GM12878 (cell line): ENCODE results near the gene RAB10. TPM values are rescaled to one million over a fixed set of nuclear protein-coding genes. Genes with fewer than 3 reads are reported as not detected.

Experiments
- ATAC-seq: fragments of 200-7000 bp; cut with Tn5 transposase; 3 replicates; pipeline ENCODE4 v1.9.1; 2020; ENCODE audit warnings: mild to moderate bottlenecking, moderate library complexity
- BruUV-seq: library from RNA; stranded (reverse); fragments of 400-500 nt; replicated peaks from 2 replicates; lab custom pipeline; 2021; lab: Mats Ljungman, UMichigan
- CTCF ChIA-PET: fragments of 300-600 bp; sonication (Branson Sonifier 250); formaldehyde crosslinking; extraction: SDS; loops from one replicate; lab custom pipeline; 2021; ENCODE audit warnings: inconsistent platforms; lab: Yijun Ruan, JAX
- POLR2A ChIA-PET: fragments of 350-600 bp; formaldehyde crosslinking; extraction: SDS; loops from one replicate; lab custom pipeline; 2021; ENCODE audit warnings: inconsistent platforms; lab: Charles Lee
- RAD21 ChIA-PET: fragments of 300-600 bp; sonication (Branson Sonifier 250); formaldehyde crosslinking; loops from one replicate; lab custom pipeline; 2023; ENCODE audit warnings: antibody characterized with exemption; ENCODE audit not compliant: unreplicated experiment; lab: Charles Lee
- SMC1A ChIA-PET: fragments of 300-600 bp; sonication (Branson Sonifier 250); formaldehyde crosslinking; loops from one replicate; lab custom pipeline; 2023; ENCODE audit not compliant: unreplicated experiment, uncharacterized antibody; lab: Charles Lee
- DNase-seq: peaks from one replicate; pipeline ENCODE4 v3.0.0-alpha.2; 2011; ENCODE audit warnings: low read depth, low spot score
- FAIRE-seq: peaks from 3 replicates; lab custom pipeline; 2011; peaks lifted over from hg19 to GRCh38; lab: Jason Lieb, UNC
- H2AFZ ChIP-seq: 2 replicates; pipeline ENCODE4 v1.6.0; 2011; ENCODE audit warnings: low read depth, low read length, control low read depth; ENCODE audit not compliant: control insufficient read depth
- H3K27ac ChIP-seq: 2 replicates; pipeline ENCODE4 v1.5.1; 2011; ENCODE audit warnings: control low read depth; ENCODE audit not compliant: control insufficient read depth, insufficient read depth
- H3K27me3 ChIP-seq, 2 experiments: replicated peaks in 1 of 2; 2 replicates each; pipeline versions ENCODE4 v1.6.0 to v1.6.1; 2011; ENCODE audit warnings: low read length in 1 of 2; ENCODE audit not compliant: control insufficient read depth in 2 of 2, insufficient read depth in 2 of 2
- H3K36me3 ChIP-seq, 2 experiments: 2 replicates each; pipeline ENCODE4 v1.5.1; 2011; ENCODE audit warnings: low read length in 1 of 2; ENCODE audit not compliant: control insufficient read depth in 2 of 2, insufficient read depth in 2 of 2
- H3K4me1 ChIP-seq: 2 replicates; pipeline ENCODE4 v1.6.1; 2011; ENCODE audit warnings: mild to moderate bottlenecking, low read length, moderate library complexity, mixed read lengths; ENCODE audit not compliant: control insufficient read depth, insufficient read depth
- H3K4me2 ChIP-seq: 2 replicates; pipeline ENCODE4 v1.6.0; 2011; ENCODE audit warnings: control low read depth; ENCODE audit not compliant: control insufficient read depth, insufficient read depth
- H3K4me3 ChIP-seq: fragments of 200-600 bp; sonication (generic); 2 replicates; pipeline ENCODE4 v1.5.1; 2016
- H3K79me2 ChIP-seq: 2 replicates; pipeline ENCODE4 v1.6.0; 2011; ENCODE audit warnings: low read length; ENCODE audit not compliant: control insufficient read depth, insufficient read depth
- H3K9ac ChIP-seq: 2 replicates; pipeline ENCODE4 v1.8.0; 2011; ENCODE audit warnings: low read length, control low read depth, mixed read lengths; ENCODE audit not compliant: control insufficient read depth, insufficient read depth
- H3K9me3 ChIP-seq: replicated peaks from 3 replicates; pipeline ENCODE4 v1.5.1; 2011; ENCODE audit warnings: mild to moderate bottlenecking, low read length; ENCODE audit not compliant: control insufficient read depth, insufficient read depth
- H4K20me1 ChIP-seq: 2 replicates; pipeline ENCODE4 v1.6.0; 2011; ENCODE audit not compliant: control insufficient read depth, insufficient read depth
- ATF2 ChIP-seq: IDR thresholded peaks from 2 replicates; pipeline ENCODE4 v1.6.1; 2012; ENCODE audit warnings: low read length, inconsistent platforms
- ATF7 ChIP-seq: fragments of 450-650 bp; IDR thresholded peaks from 2 replicates; pipeline ENCODE4 v1.6.1; 2016; ENCODE audit warnings: low read depth, mild to moderate bottlenecking
- BCL11A ChIP-seq: IDR thresholded peaks from 2 replicates; pipeline ENCODE4 v1.6.1; 2011; ENCODE audit warnings: low read depth, low read length
- CEBPZ ChIP-seq: fragments of 150-350 bp; IDR thresholded peaks from 2 replicates; pipeline ENCODE4 v1.6.1; 2016; ENCODE audit warnings: low read depth, low read length
- EGR1 ChIP-seq, 2 experiments: IDR thresholded peaks; 1 replicate in 1 of 2; 2 replicates in 1 of 2; pipeline ENCODE4 v1.6.1; 2011 to 2012; ENCODE audit warnings: low read depth in 2 of 2, low read length in 2 of 2, borderline replicate concordance in 1 of 2, mild to moderate bottlenecking in 1 of 2, moderate library complexity in 1 of 2
- GABPA ChIP-seq: IDR thresholded peaks from 2 replicates; pipeline ENCODE4 v1.6.1; 2014; ENCODE audit warnings: antibody characterized with exemption, low read depth, mild to moderate bottlenecking, inconsistent platforms
- IKZF2 ChIP-seq, 2 experiments: fragments of 450-650 bp; IDR thresholded peaks; 2 replicates each; pipeline ENCODE4 v1.6.1; 2017; ENCODE audit warnings: mild to moderate bottlenecking in 2 of 2, moderate library complexity in 2 of 2
- MTA2 ChIP-seq: fragments of 450-650 bp; IDR thresholded peaks from 2 replicates; pipeline ENCODE4 v1.6.1; 2016; ENCODE audit warnings: low read depth, mild to moderate bottlenecking, moderate library complexity
- PAX5 ChIP-seq: IDR thresholded peaks from 2 replicates; pipeline ENCODE4 v1.6.1; 2011; ENCODE audit warnings: low read depth, low read length, borderline replicate concordance
- POU2F2 ChIP-seq: IDR thresholded peaks from 3 replicates; pipeline ENCODE4 v1.6.1; 2011; ENCODE audit warnings: low read depth, mild to moderate bottlenecking, low read length, borderline replicate concordance
- RAD51 ChIP-seq: fragments of 450-650 bp; IDR thresholded peaks from 2 replicates; pipeline ENCODE4 v1.6.1; 2016; ENCODE audit warnings: moderate library complexity, mild to moderate bottlenecking, inconsistent platforms
- RELA ChIP-seq: fragments of 450-650 bp; IDR thresholded peaks from 2 replicates; pipeline ENCODE4 v1.8.0; 2014; ENCODE audit warnings: borderline replicate concordance; ENCODE audit not compliant: partially characterized antibody
- RFX5 ChIP-seq: IDR thresholded peaks from 2 replicates; pipeline ENCODE4 v1.6.1; 2011; ENCODE audit warnings: low read depth, low read length, improper control_type of control experiment
- TCF3 ChIP-seq: IDR thresholded peaks from 2 replicates; pipeline ENCODE4 v1.6.1; 2012; ENCODE audit warnings: low read depth, mild to moderate bottlenecking, low read length, borderline replicate concordance; ENCODE audit not compliant: insufficient read depth
- ZNF622 ChIP-seq: fragments of 450-650 bp; IDR thresholded peaks from 2 replicates; pipeline ENCODE4 v1.6.1; 2017; ENCODE audit warnings: mild to moderate bottlenecking, inconsistent platforms
- whole genome bisulfite sequencing: methylation state at CpG from one replicate; pipeline ENCODE4 v1.1.6; 2016; ENCODE audit warnings: low lambda C conversion rate; ENCODE audit not compliant: insufficient replicate concordance, insufficient coverage; ENCODE audit errors: missing lambda C conversion rate; 5-methylcytosine and 5-hydroxymethylcytosine counted together
- in situ Hi-C: fragments of 300-500 bp; cut with MboI; formaldehyde crosslinking; loops from 9 replicates; pipeline ENCODE4 v1.14.3; 2018; ENCODE audit warnings: mixed read lengths
- intact Hi-C: fragments of 100-400 bp; cut with micrococcal nuclease; formaldehyde crosslinking; loops from one replicate; pipeline ENCODE4 v1.14.2; 2022; ENCODE audit not compliant: unreplicated experiment
- polyA plus RNA-seq, 11 experiments: library from polyadenylated mRNA; depleted of rRNA in 4 of 11; unstranded in 6 of 11; stranded (reverse) in 5 of 11; fragments of >200 nt; fragmentation: Nextera tagmentation in 4 of 11; fragmentation: Illumina TruSeq in 1 of 11; extraction: Ambion mirVana in 4 of 11; extraction: Trizol in 1 of 11; gene quantifications; 1 replicate in 1 of 11; 2 replicates in 10 of 11; pipeline versions ENCODE4 v1.2.1 to v1.2.3, GENCODE V29; 2011 to 2016; ENCODE audit warnings: inconsistent platforms in 2 of 11, missing spikeins in 2 of 11, low read depth in 1 of 11
- total RNA-seq, 4 experiments: library from RNA; depleted of rRNA in 3 of 4; stranded (reverse); fragments of >200 nt in 3 of 4; fragmentation: Illumina TruSeq in 1 of 4; extraction: Trizol in 1 of 4; gene quantifications; 2 replicates each; pipeline versions ENCODE4 v1.2.1 to v1.2.3, GENCODE V29; 2013 to 2021

Gene RAB10
- total and polyA plus RNA-seq, 10 of the 15 experiments (the other 5 are each of a cell fraction or from before 2014, with no cell fraction given), result 13.3 to 109 (median 82.0) TPM

GRCh38 chr2:26119521-26119920, 85.6 kb downstream of the RAB10 start:
- no peak for ATAC-seq
- Histone ChIP-seq H3K4me1 (no peaks in the 10 kb centered on the region), H3K27me3 (no peaks in the 10 kb centered on the region), H3K9me3 (no peaks in the 10 kb centered on the region), H3K4me3 (no peak overlapping the region), H3K36me3 (peaks cover 0 to 2% of the 10 kb centered on the region in 2 experiments; a peak in 3 of 4 replicates), H3K79me2 (peaks cover 3% of the 10 kb centered on the region), H3K9ac (no peak overlapping the region), H2AFZ (no peak overlapping the region), H4K20me1 (no peaks in the 10 kb centered on the region), H3K27ac (no peak overlapping the region), H3K4me2 (no peak overlapping the region)
- intact Hi-C loops, result no loop called here
- no TSS peak for BruUV-seq
- ChIA-PET SMC1A (interaction anchor here (0.6 to 1.5 kb wide), 3 partner anchors 10 to 86 kb away, joined by 3 to 4 read pairs (median 3); partner anchors contain the start of gene RAB10), RAD21 (interaction anchor here (1.0 kb wide), 1 partner anchor 128 kb away, joined by 4 read pairs; no protein-coding TSS in a partner anchor), CTCF (interaction anchor here (0.9 to 1.4 kb wide), 2 partner anchors 34 to 128 kb away, joined by 3 to 4 read pairs; no protein-coding TSS in a partner anchor), POLR2A (no interaction called here)
- TF ChIP-seq MTA2 (no peak), IKZF2 (IDR thresholded peaks at IDR 0.05) (no peak), ZNF622 (no peak), CEBPZ (no peak), GABPA (no peak), RFX5 (no peak), RAD51 (no peak), PAX5 (no peak), POU2F2 (no peak), EGR1 (IDR thresholded peaks at IDR 0.05; ENCODE audit: borderline replicate concordance in 1 of 2, low read depth in 2 of 2, low read length in 2 of 2) (no peak), RELA (no peak), BCL11A (no peak), ATF7 (no peak), ATF2 (no peak), TCF3 (no peak)
- no peak for FAIRE-seq
- 95% methylated on average over 1 of the region's 1 CpG for WGBS
- in situ Hi-C loops, result no loop called here
- no peak for DNase-seq
